GM18499 (cell line): Measurements from ENCODE around the gene AKT1.
"Not testable (repeated sequence)": the region's sequence is repeated elsewhere in the genome, so short reads cannot be mapped to it uniquely, and the experiment has no call there.

ENCODE experiments used
- ATAC-seq: cut with Tn5 transposase; IDR thresholded peaks from one replicate; pipeline ENCODE4 v1.9.1; 2021; ENCODE audit warnings: moderate number of reproducible peaks; ENCODE audit not compliant: insufficient read depth, unreplicated experiment

The AKT1 gene

GRCh38 chr14:104729835-104730181 lies 65.7 kb downstream of the AKT1 start:
- no peak for ATAC-seq

- not testable (repeated sequence) for ATAC-seq
Observed at GRCh38 chr14:104729176-104729834, 66.2 kb downstream of the AKT1 start.

- no peak for ATAC-seq
Observed at GRCh38 chr14:104728631-104729030, 66.9 kb downstream of the AKT1 start.

GRCh38 chr14:104726600-104727451 lies 68.7 kb downstream of the AKT1 start:
- no peak for ATAC-seq

- ATAC-seq, result no peak
Observed at GRCh38 chr14:104725772-104726548, 69.6 kb downstream of the AKT1 start.

GRCh38 chr14:104724981-104725771 lies 70.4 kb downstream of the AKT1 start:
- ATAC-seq, result no peak

- ATAC-seq, result no peak
Observed at GRCh38 chr14:104724407-104724980, 71.1 kb downstream of the AKT1 start.

- no peak for ATAC-seq
Observed at GRCh38 chr14:104723651-104724406, 71.7 kb downstream of the AKT1 start, which contains the start of gene ADSS1. ADSS1 (plus strand) TSS chr14:104724229; CDS start chr14:104724271, 42 bp downstream.

GRCh38 chr14:104722938-104723650 lies 72.5 kb downstream of the AKT1 start:
- no peak for ATAC-seq

- no peak for ATAC-seq
Observed at GRCh38 chr14:104721505-104722431, 73.8 kb downstream of the AKT1 start.
